ENCODE data around the gene GEN1. TPM values are rescaled to one million over a fixed set of nuclear protein-coding genes. Genes with fewer than 3 reads are reported as not detected.

The GEN1 gene
- total and polyA plus RNA-seq, 2 of the 4 experiments (the other 2 are of a cell fraction), result 7.9 to 8.3 TPM

DNA sequence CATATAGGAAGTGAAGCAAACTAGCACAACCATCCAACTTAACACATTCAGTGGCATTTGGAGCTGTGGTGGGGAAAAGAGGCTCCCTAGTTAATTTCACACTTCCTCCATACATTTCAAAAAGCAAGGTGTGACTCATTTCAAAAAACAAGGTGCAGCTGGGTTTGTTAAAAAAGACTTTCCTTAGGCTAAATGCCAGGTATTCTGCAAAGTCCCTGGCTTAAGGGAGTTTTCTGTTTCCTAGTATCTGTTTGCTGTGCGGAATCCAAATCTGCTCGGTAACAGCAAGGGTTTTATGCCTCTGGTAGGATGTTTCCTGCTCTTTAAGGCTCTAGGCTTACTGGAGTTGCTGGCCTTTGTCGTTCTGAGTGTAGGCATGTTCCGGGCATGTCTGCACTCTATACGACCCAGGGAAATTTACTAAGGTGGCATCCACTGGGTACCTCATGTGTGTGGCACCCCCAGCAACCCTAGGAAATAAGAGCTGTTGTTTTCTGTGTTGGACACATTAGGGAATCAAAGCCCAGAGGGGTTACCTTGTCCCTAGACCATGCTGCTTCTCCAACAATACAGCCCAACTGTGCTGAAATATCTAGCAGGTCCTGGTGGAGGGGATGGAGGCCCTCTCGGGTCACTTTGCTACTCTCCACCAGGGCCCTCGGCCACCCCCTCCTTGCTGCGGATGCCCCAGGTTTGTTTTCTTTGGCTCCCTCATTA is 61.7 kb downstream of the GEN1 start:
- H3K14ac ChIP-seq (replicated peaks; ENCODE audit: low read depth, low read length), result no peak overlapping the region
- DNase-seq (no peak), ATAC-seq (ENCODE audit: low read depth) (no peak)
- ChIA-PET POLR2A (ENCODE audit: unreplicated experiment) (no interaction called here), CTCF (no interaction called here)
- no peak overlapping the region for H3K4me2 ChIP-seq (ENCODE audit: low read depth, low read length)
- no peak overlapping the region for H2BK5ac ChIP-seq (ENCODE audit: low read depth, low read length, poor library complexity, severe bottlenecking)
- H2BK120ac ChIP-seq (ENCODE audit: low read depth, low read length), result no peak overlapping the region; the same call in 1 of the 2 replicates
- H4K20me1 ChIP-seq (ENCODE audit: insufficient read depth, low read length), result no peaks in the 10 kb centered on the region
- TF ChIP-seq POLR2A (IDR thresholded peaks at IDR 0.05; ENCODE audit: low read depth, low read length) (no peak), RAD21 (IDR thresholded peaks at IDR 0.05; ENCODE audit: low read length) (no peak), MAZ (IDR thresholded peaks at IDR 0.05; ENCODE audit: borderline replicate concordance, low read depth, low read length) (no peak), CHD1 (IDR thresholded peaks at IDR 0.05; ENCODE audit: low read depth, low read length) (no peak), SMC3 (IDR thresholded peaks at IDR 0.05; ENCODE audit: low read depth, low read length) (no peak), CEBPB (IDR thresholded peaks at IDR 0.05; ENCODE audit: low read depth, low read length) (no peak), MXI1 (IDR thresholded peaks at IDR 0.05; ENCODE audit: borderline replicate concordance, low read depth, low read length) (no peak), RCOR1 (IDR thresholded peaks at IDR 0.05; ENCODE audit: insufficient replicate concordance, low read length) (no peak), FOS (IDR thresholded peaks at IDR 0.05; ENCODE audit: low read depth, low read length) (no peak), NFE2L2 (IDR thresholded peaks at IDR 0.05; ENCODE audit: low read depth, low read length) (no peak), BHLHE40 (IDR thresholded peaks at IDR 0.05; ENCODE audit: low read depth, low read length) (no peak), RFX5 (IDR thresholded peaks at IDR 0.05; ENCODE audit: low read depth, low read length) (no peak), MAFK (IDR thresholded peaks at IDR 0.05; ENCODE audit: low read depth, low read length) (no peak)
- TF ChIP-seq, protein P1, sequence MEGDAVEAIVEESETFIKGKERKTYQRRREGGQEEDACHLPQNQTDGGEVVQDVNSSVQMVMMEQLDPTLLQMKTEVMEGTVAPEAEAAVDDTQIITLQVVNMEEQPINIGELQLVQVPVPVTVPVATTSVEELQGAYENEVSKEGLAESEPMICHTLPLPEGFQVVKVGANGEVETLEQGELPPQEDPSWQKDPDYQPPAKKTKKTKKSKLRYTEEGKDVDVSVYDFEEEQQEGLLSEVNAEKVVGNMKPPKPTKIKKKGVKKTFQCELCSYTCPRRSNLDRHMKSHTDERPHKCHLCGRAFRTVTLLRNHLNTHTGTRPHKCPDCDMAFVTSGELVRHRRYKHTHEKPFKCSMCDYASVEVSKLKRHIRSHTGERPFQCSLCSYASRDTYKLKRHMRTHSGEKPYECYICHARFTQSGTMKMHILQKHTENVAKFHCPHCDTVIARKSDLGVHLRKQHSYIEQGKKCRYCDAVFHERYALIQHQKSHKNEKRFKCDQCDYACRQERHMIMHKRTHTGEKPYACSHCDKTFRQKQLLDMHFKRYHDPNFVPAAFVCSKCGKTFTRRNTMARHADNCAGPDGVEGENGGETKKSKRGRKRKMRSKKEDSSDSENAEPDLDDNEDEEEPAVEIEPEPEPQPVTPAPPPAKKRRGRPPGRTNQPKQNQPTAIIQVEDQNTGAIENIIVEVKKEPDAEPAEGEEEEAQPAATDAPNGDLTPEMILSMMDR (conservative IDR thresholded peaks at IDR 0.05; ENCODE audit: low read depth, low read length), result no peak
- TF ChIP-seq, protein P2, sequence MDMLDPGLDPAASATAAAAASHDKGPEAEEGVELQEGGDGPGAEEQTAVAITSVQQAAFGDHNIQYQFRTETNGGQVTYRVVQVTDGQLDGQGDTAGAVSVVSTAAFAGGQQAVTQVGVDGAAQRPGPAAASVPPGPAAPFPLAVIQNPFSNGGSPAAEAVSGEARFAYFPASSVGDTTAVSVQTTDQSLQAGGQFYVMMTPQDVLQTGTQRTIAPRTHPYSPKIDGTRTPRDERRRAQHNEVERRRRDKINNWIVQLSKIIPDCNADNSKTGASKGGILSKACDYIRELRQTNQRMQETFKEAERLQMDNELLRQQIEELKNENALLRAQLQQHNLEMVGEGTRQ (IDR thresholded peaks at IDR 0.05; ENCODE audit: low read depth, low read length), result no peak
- TF ChIP-seq, protein P3, sequence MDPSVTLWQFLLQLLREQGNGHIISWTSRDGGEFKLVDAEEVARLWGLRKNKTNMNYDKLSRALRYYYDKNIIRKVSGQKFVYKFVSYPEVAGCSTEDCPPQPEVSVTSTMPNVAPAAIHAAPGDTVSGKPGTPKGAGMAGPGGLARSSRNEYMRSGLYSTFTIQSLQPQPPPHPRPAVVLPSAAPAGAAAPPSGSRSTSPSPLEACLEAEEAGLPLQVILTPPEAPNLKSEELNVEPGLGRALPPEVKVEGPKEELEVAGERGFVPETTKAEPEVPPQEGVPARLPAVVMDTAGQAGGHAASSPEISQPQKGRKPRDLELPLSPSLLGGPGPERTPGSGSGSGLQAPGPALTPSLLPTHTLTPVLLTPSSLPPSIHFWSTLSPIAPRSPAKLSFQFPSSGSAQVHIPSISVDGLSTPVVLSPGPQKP (IDR thresholded peaks at IDR 0.05; ENCODE audit: borderline replicate concordance, low read depth, low read length), result no peak
- H3K56ac ChIP-seq (ENCODE audit: extremely low read depth, insufficient read depth, low read length), result no peak overlapping the region
- no peaks in the 10 kb centered on the region for H3K9me1 ChIP-seq (ENCODE audit: insufficient read depth, low read length)
- in situ Hi-C loops (cut with MboI; ENCODE audit: low sequenced_read_pairs) (no loop called here), intact Hi-C loops (cut with micrococcal nuclease) (no loop called here), dilution Hi-C loops (cut with HindIII; ENCODE audit: low sequenced_read_pairs, unreplicated experiment) (no loop called here)
- H2BK15ac ChIP-seq (ENCODE audit: low read depth, low read length), result no peak overlapping the region
- H3K9me3 ChIP-seq (ENCODE audit: control insufficient read depth, insufficient read depth, low read length), result no peaks in the 10 kb centered on the region
- peak overlapping the region; percentile 59 for H3K18ac ChIP-seq (ENCODE audit: low read depth, low read length)
- H3K4me3 ChIP-seq (ENCODE audit: insufficient read depth, low read depth, low read length), result no peak overlapping the region
- H4K8ac ChIP-seq (ENCODE audit: low read depth in 2 of 2, low read length in 2 of 2), result no peak overlapping the region
- no TSS peak for BruUV-seq (replicated peaks)
- peaks cover 5% of the 10 kb centered on the region; the same call in 1 of the 2 replicates for H3K27me3 ChIP-seq (ENCODE audit: control insufficient read depth, insufficient read depth, low read length)
- H3K36me3 ChIP-seq (ENCODE audit: control insufficient read depth, insufficient read depth, low read length), result no peaks in the 10 kb centered on the region
- H2AFZ ChIP-seq (replicated peaks; ENCODE audit: low read length, poor library complexity), result peak overlapping the region; percentile 14
- H4K5ac ChIP-seq (ENCODE audit: low read depth, low read length), result peak overlapping the region; percentile 43; the same call in 1 of the 2 replicates
- WGBS, 2 experiments (ENCODE audit: extremely low coverage in 2 of 2, insufficient read length in 1 of 2), result no CpG with 5 or more reads among the region's 8 CpGs
- no peak overlapping the region for H3K4ac ChIP-seq (ENCODE audit: low read depth, low read length)
- no peak overlapping the region for H3K23ac ChIP-seq (ENCODE audit: low read depth, low read length)
- no peak overlapping the region for H2BK20ac ChIP-seq (ENCODE audit: low read depth, low read length)
- H3K9ac ChIP-seq (ENCODE audit: low read depth, low read length), result no peak overlapping the region
- no peak overlapping the region for H2AK5ac ChIP-seq (ENCODE audit: low read depth, low read length)
- no peak overlapping the region for H3K27ac ChIP-seq (ENCODE audit: insufficient read depth, low read length)
- no peak overlapping the region for H2AK9ac ChIP-seq (replicated peaks; ENCODE audit: low read depth, low read length, poor library complexity)
- no peaks in the 10 kb centered on the region for H3K79me1 ChIP-seq (ENCODE audit: low read depth in 1 of 2, low read length in 2 of 2)
- no peak overlapping the region for H4K91ac ChIP-seq (ENCODE audit: insufficient read depth, low read depth, low read length)
- no peaks in the 10 kb centered on the region for H3K4me1 ChIP-seq (ENCODE audit: control insufficient read depth, insufficient read depth, low read length)
